SKM-1 treated with dmso at 0.1 percent for 144 hours (cell line): ENCODE results near the gene ZNF333.
"Not testable (repeated sequence)": the region's sequence is repeated elsewhere in the genome, so short reads cannot be mapped to it uniquely, and the experiment has no call there.

ENCODE experiments used
- DNase-seq: peaks from one replicate; lab custom pipeline; 2025; ENCODE audit not compliant: unreplicated experiment; lab: John Stamatoyannopoulos, UW

Gene ZNF333

GRCh38 chr19:14765841-14766240, 76.0 kb downstream of the ZNF333 start:
- not testable (repeated sequence) for DNase-seq

GRCh38 chr19:14767466-14767971, 77.7 kb downstream of the ZNF333 start:
- no peak for DNase-seq

GRCh38 chr19:14768001-14768400, 78.2 kb downstream of the ZNF333 start:
- DNase-seq: no peak

DNA sequence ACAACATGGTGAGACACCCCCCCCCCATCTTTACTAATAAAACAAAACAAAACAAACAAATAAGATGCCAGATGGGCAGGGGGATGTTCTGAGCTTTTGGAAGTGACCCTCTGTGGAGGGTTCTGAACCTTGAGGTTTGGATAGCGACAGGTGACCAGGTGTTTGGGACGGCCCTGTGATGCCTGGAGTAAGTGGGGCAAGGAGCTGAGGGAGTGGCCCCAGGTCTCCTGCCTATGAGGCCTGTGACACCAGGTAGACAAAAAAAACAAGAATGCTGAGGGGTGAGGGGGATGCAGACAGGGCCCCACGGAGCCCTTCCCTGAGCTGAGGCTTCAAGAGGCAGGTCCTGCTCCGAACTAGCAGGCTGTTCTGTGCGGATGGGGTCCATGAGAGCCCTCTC, 79.4 kb downstream of the ZNF333 start:
- no peak for DNase-seq

- no peak for DNase-seq
Measured at GRCh38 chr19:14770136-14770535, 80.3 kb downstream of the ZNF333 start.

DNA sequence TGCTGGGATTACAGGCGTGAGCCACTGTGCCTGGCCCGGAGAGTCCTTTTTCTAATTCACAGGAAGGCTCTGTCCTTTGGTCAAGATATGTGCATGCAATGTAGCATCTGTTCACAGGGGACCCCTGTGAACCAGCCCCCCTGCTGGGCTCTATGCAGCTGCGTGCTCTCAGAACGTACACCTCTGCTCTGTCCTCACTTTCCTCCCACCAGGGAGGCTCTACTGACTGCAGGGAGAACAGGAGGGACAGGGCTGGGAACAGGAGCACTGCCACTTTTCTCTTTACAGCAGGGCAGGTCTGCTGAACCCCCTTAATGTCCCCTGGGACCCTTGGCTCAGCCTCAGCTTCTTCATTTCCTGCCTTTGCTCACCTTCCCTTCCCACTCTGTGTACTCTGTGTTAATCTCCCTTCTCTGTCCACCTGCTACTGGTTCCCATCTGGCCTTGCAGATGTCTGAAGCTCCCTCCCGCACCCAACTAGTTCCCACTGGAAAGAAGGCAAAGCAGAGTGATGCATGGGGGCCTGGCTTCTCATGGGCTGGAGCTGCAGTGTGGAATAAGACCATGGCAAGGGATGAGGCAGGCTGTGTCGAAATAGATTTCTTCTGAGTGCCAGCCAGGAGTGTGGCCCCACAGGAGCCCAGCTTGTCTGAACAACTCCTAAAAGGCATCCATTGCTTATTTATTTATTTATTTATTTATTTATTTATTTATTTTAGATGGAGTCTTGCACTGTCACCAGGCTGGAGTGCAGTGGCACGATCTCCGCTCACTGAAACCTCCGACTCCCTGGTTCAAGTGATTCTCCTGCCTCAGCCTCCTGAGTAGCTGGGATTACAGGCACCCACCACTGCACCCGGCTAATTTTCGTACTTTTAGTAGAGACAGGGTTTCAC, 81.3 kb downstream of the ZNF333 start:
- DNase-seq: no peak

GRCh38 chr19:14772467-14772866, 82.6 kb downstream of the ZNF333 start:
- DNase-seq: no peak

DNA sequence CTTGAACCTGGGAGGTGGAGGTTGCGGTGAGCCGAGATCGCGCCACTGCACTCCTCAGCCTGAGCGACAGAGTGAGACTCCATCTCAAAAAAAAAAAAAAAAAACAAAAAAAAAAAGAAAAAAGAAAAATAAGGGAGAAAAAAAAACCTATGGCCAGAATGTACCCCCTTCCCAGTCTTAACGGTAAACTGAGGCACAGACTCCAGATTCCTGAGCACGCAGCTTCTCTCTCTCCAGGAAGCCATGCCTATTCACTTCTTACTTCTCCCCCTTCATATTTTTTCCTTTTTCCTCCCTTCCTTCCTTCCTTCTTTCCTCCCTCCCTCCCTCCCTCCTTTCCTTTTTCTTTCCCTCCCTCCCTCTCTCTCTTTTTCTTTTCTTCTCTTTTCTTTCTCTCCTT, 83.1 kb downstream of the ZNF333 start:
- DNase-seq: no peak

GRCh38 chr19:14773722-14774121, 83.9 kb downstream of the ZNF333 start:
- not testable (repeated sequence) for DNase-seq

GRCh38 chr19:14774373-14774772, 84.5 kb downstream of the ZNF333 start:
- DNase-seq: no peak

GRCh38 chr19:14775326-14775725, 85.5 kb downstream of the ZNF333 start:
- DNase-seq: not testable (repeated sequence)

GRCh38 chr19:14775869-14776586, 86.2 kb downstream of the ZNF333 start:
- peak; percentile 66 for DNase-seq

DNA sequence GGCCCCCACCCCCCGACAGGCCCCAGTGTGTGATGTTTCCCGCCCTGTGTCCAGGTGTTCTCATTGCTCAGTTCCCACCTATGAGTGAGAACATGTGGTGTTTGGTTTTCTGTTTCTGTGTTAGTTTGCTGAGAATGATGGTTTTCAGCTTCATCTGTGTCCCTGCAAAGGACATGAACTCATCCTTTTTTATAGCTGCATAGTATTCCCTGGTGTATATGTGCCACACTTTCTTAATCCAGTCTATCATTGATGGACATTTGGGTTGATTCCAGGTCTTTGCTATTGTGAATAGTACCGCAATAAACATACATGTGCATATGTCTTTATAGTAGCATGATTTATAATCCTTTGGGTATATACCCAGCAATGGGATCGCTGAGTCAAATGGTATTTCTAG, 87.8 kb downstream of the ZNF333 start:
- not testable (repeated sequence) for DNase-seq

- not testable (repeated sequence) for DNase-seq
Measured at GRCh38 chr19:14778110-14778845, 88.4 kb downstream of the ZNF333 start, which contains the start of gene ADGRE2. Gene ADGRE2, minus strand, starts transcription at chr19:14778560. Its CDS starts 1,804 bp downstream, at chr19:14776756.

DNA sequence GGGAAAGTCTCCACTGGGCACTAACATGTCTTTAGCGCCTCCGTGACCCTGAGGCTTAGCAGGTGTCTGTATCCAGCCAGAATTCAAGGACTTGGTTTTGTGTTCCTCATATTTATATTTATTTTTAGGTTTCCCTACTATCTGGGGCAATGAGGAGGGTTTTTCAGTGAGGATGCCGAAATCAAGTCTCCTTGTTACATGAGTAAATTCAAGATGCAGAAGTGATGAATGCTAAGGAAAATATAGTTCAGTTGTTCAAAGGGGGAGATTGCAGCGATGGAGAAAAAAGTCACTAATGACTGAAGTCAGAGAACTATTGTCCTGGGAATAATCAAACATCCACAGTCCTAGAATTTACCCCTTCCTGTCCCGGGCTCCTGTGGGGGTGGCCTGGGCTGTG, 89.3 kb downstream of the ZNF333 start:
- DNase-seq: no peak

DNA sequence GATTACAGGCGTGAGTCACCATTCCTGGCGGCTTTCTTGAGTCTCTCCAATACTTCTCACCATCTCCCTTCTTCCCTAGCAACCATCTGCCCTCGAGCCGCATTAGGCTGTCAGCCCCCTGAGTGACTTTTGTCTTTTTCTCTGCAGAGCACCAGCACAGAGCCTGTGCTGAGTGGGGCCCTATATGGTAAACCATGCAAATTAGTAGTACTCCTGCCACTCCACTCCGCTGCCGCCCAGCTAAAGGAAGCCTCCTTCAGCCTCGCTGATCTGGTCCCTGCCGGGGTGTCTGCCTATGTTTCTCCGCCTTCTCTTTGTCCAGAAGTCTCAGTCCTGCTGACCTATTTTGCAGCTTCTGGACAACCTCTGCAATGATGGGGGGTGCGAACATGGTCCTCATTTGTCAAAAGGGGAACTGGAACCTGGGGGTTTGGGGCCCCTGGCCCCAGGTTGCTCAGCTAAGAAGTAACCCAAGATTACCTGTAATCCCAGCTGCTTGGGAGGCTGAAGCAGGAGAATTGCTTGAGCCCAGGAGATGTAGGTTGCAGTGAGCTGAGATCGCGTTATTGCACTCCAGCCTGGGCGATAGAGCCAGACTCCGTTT, 90.9 kb downstream of the ZNF333 start:
- not testable (repeated sequence) for DNase-seq

GRCh38 chr19:14781713-14782536, 92.1 kb downstream of the ZNF333 start:
- not testable (repeated sequence) for DNase-seq

DNA sequence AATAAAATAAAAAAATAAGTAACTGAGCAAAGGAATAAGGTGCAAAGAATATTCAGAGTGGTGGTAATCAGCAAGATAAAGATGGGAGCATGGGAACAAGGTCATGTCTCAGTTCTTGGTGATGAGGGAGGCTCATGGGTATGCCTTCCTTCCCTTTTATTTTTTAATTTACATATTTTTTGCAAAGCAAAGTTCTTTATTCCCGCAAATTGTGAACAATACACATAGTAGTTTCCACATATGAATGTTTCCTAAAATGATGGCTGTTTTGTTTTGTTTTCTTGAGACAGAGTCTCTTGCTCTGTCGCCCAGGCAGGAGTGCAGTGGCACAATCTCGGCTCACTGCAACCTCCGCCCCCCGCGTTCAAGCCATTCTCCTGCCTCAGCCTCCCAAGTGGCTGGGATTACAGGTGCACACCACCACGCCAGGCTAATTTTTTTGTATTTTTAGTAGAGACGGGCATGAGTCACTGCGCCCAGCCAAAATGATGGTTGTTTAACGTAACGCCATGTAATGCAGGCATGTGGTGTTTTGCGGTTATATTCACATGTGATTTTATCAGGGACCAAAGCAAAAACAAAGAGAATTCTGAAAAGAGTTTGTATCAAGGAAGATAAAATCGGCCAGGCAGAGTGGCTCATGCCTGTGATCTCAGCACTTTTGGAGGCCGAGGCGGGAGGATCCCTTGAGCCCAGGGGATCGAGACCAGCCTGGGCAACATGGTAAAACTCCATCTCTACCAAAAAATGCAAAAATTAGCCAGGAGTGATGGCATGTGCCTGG, 93.0 kb downstream of the ZNF333 start:
- no peak for DNase-seq
